MCF 10A (cell line): ENCODE data around the gene RIN3. TPM values are rescaled to one million over a fixed set of nuclear protein-coding genes. Genes with fewer than 3 reads are reported as not detected.

ENCODE experiments used
- BruUV-seq: library from RNA; stranded (reverse); fragments of 400-500 nt; replicated peaks from 2 replicates; lab custom pipeline; 2021; lab: Mats Ljungman, UMichigan
- CTCF ChIA-PET: fragments of 300-600 bp; sonication (Branson Sonifier 250); formaldehyde crosslinking; extraction: SDS; loops from one replicate; lab custom pipeline; 2021; ENCODE audit warnings: antibody characterized with exemption, inconsistent platforms; lab: Yijun Ruan, JAX
- POLR2A ChIA-PET: fragments of 300-600, 350-650 bp; sonication (Branson Sonifier 250); formaldehyde crosslinking; extraction: SDS; loops from one replicate; lab custom pipeline; 2020; ENCODE audit warnings: antibody characterized with exemption, inconsistent platforms; lab: Yijun Ruan, JAX
- DNase-seq: peaks from one replicate; pipeline ENCODE4 v3.0.0-alpha.2; 2018; ENCODE audit not compliant: unreplicated experiment
- H3K27ac Mint-ChIP-seq: one replicate; pipeline ENCODE4 v1.8.0; 2022; ENCODE audit warnings: mild to moderate bottlenecking, low read depth, mixed read lengths; ENCODE audit not compliant: unreplicated experiment
- H3K27me3 Mint-ChIP-seq: one replicate; pipeline ENCODE4 v1.8.0; 2022; ENCODE audit warnings: mixed read lengths; ENCODE audit not compliant: insufficient read depth, unreplicated experiment
- H3K36me3 Mint-ChIP-seq: one replicate; pipeline ENCODE4 v1.8.0; 2022; ENCODE audit warnings: mild to moderate bottlenecking, moderate library complexity, mixed read lengths; ENCODE audit not compliant: insufficient read depth, unreplicated experiment
- H3K4me1 Mint-ChIP-seq: one replicate; pipeline ENCODE4 v1.8.0; 2022; ENCODE audit warnings: mixed read lengths; ENCODE audit not compliant: insufficient read depth, unreplicated experiment
- H3K4me3 Mint-ChIP-seq: one replicate; pipeline ENCODE4 v1.8.0; 2022; ENCODE audit warnings: mild to moderate bottlenecking, moderate library complexity, mixed read lengths; ENCODE audit not compliant: unreplicated experiment
- H3K9me3 Mint-ChIP-seq: one replicate; pipeline ENCODE4 v1.8.0; 2022; ENCODE audit warnings: mixed read lengths; ENCODE audit not compliant: unreplicated experiment
- intact Hi-C: fragments of 100-400 bp; cut with micrococcal nuclease; formaldehyde crosslinking; loops from 2 replicates; pipeline ENCODE4 v1.14.1; 2022
- total RNA-seq: library from RNA; stranded (reverse); gene quantifications from 2 replicates; pipeline ENCODE4 v1.2.3, GENCODE V29; 2022
- TF ChIP-seq, protein P1 (sequence below): fragments of 200-600 bp; IDR thresholded peaks from one replicate; pipeline ENCODE4 v1.8.0; 2022; ENCODE audit warnings: antibody characterized with exemption, mild to moderate bottlenecking; ENCODE audit not compliant: unreplicated experiment

RIN3 gene
- total RNA-seq, 1 experiment from 2014 or later = 14.2 TPM

DNA sequence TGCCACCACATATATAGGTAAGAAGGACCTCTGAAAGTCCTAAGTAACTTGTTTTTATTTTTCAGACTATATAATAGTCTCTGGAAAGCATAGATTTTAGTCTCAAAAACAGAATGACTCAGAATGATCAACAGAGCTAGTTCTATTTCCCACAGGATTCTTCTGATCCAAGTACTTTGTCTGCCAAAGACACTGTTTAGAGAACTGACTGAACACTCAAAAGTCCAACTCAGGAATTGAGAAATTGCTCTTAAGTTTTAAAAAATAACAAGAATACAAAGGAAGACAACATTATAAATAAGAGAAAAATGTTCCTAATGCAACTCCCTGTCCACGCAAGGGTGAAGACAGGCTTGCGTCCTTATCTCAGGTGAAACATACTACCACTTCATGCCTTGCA, 205.8 kb downstream of the RIN3 start:
- no peaks in the 10 kb centered on the region for H3K36me3 Mint-ChIP-seq
- ChIA-PET CTCF (no interaction called here), POLR2A (no interaction called here)
- H3K27ac Mint-ChIP-seq = no peak overlapping the region
- no peak overlapping the region for H3K4me3 Mint-ChIP-seq
- no peak for DNase-seq
- intact Hi-C loops = no loop called here
- no TSS peak for BruUV-seq
- no peaks in the 10 kb centered on the region for H3K4me1 Mint-ChIP-seq
- no peaks in the 10 kb centered on the region for H3K9me3 Mint-ChIP-seq
- no peaks in the 10 kb centered on the region for H3K27me3 Mint-ChIP-seq
- TF ChIP-seq, protein P1, sequence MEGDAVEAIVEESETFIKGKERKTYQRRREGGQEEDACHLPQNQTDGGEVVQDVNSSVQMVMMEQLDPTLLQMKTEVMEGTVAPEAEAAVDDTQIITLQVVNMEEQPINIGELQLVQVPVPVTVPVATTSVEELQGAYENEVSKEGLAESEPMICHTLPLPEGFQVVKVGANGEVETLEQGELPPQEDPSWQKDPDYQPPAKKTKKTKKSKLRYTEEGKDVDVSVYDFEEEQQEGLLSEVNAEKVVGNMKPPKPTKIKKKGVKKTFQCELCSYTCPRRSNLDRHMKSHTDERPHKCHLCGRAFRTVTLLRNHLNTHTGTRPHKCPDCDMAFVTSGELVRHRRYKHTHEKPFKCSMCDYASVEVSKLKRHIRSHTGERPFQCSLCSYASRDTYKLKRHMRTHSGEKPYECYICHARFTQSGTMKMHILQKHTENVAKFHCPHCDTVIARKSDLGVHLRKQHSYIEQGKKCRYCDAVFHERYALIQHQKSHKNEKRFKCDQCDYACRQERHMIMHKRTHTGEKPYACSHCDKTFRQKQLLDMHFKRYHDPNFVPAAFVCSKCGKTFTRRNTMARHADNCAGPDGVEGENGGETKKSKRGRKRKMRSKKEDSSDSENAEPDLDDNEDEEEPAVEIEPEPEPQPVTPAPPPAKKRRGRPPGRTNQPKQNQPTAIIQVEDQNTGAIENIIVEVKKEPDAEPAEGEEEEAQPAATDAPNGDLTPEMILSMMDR = no peak

DNA sequence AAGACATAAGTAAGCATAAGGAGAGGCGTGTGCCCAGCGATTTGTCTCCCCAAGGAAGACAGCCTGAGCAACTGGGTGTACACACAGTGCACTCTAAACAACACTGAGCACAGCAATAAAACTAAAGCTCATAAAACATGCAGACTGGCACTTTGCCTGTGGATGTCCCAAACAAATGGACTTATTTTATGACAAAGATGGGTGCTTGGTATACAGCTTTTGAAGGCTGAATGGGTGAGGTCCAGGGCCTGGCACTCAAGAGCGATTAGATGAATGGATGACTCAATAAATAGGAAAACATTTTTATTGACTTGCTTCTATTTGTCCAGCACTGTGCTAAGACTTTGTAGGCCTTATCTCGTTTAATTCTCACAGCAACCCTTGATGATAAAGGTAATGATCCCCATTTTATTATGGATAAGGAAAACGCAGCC, 206.3 kb downstream of the RIN3 start:
- ChIA-PET CTCF (no interaction called here), POLR2A (no interaction called here)
- no peak for DNase-seq
- Mint-ChIP-seq H3K36me3 (no peaks in the 10 kb centered on the region), H3K4me3 (no peak overlapping the region), H3K27me3 (no peaks in the 10 kb centered on the region), H3K4me1 (no peaks in the 10 kb centered on the region), H3K9me3 (no peaks in the 10 kb centered on the region), H3K27ac (no peak overlapping the region)
- no TSS peak for BruUV-seq
- TF ChIP-seq, protein P1 = no peak
- intact Hi-C loops = no loop called here

DNA sequence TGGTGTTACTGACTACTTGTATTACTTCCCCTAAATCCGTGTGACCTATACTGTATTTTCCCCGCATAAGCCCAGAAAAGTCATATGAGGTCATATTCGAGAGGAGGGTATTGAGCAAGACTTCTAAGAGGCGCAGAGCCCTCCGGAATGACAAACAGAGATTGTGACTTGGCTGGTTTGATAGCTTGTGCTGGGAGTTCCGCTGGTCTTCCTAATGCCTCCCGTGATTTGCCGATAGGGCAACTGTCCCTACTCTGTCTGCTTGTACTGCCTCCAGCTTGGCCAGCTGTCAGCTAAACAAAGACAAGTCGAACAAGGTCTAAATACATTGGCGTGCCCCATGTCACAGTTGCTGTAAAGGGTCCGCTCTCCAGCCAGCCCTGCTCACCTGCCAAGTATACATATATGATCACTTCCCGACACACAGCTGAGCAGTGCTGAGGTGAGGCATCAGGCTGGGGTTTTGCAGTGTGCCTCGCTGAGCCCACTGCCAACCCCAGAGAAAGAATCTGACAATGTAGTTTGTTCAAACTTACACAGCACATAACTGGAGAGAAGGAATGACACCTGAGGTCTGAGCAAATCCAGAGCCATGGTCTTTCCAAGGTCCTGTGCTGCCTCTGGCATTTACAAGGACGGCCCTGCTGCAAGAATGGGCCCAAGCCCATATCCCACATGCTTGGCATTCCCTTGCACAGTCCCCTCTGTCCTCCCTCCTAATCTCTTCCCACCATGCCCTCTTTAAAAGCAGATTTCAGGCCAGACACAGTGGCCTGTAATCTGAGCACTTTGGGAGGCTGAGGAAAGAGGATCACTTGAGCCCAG, 211.1 kb downstream of the RIN3 start:
- BruUV-seq = no TSS peak
- intact Hi-C loops = no loop called here
- Mint-ChIP-seq H3K36me3 (no peaks in the 10 kb centered on the region), H3K27ac (no peak overlapping the region), H3K27me3 (no peaks in the 10 kb centered on the region), H3K4me1 (peaks cover 21% of the 10 kb centered on the region), H3K9me3 (no peaks in the 10 kb centered on the region), H3K4me3 (no peak overlapping the region)
- TF ChIP-seq, protein P1 = no peak
- DNase-seq = no peak
- POLR2A ChIA-PET = interaction anchor here (0.6 to 2.2 kb wide), 4 partner anchors 24 to 1145 kb away, joined by 3 to 12 read pairs (median 3); partner anchors contain the start of gene LGMN
- CTCF ChIA-PET = interaction anchor here (1.3 to 2.2 kb wide), 3 partner anchors 10 to 38 kb away, joined by 4 to 10 read pairs (median 6); no protein-coding TSS in a partner anchor

DNA sequence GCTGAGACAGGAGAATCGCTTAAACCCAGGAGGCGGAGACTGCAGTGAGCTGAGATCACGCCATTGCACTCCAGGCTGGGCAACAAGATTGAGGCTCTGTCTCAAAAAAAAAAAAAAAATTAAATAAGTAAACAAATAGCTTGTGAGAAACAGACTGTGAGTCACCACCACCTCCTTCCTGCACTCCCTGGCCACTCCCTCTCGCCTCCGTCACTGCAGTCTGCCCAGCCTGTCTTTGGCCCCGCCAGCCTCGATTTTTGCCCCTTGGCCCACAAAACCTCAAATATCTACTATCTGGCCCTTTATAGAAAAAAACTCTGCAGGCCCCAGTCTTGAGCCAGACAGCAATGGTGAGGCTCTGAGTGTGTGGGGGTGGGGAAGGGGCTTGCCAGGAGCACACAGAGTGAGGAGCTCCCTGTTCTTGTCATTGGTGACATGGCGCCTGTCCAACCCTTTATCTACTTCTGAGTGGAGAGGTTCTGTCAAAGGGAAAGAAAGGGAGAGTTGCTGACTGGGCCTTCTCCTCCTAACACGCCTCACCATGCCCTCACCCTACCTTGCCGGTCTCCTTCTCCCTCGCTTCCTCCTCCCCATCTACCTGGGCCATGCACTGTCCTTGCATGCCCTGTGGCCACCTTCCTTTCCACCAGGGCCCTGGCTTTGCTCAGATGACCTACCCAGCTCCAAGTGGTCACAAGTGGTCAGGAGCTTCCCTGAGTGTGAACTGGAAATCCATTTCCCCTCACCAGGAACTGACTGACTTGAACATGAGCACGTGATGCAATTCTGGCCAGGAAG, 212.8 kb downstream of the RIN3 start:
- TF ChIP-seq, protein P1 = no peak
- Mint-ChIP-seq H3K9me3 (no peaks in the 10 kb centered on the region), H3K27me3 (no peaks in the 10 kb centered on the region), H3K27ac (peak overlapping the region; percentile 68), H3K4me1 (peaks cover 26% of the 10 kb centered on the region), H3K36me3 (no peaks in the 10 kb centered on the region), H3K4me3 (peak overlapping the region; percentile 40)
- ChIA-PET POLR2A (interaction anchor here (0.6 to 2.2 kb wide), 9 partner anchors 21 to 1696 kb away, joined by 3 to 12 read pairs (median 3); partner anchors contain the start of genes CPSF2, GOLGA5, LGMN and NDUFB1), CTCF (interaction anchor here (0.6 to 2.2 kb wide), 11 partner anchors 11 to 589 kb away, joined by 3 to 10 read pairs (median 4); partner anchors contain the start of gene LGMN)
- DNase-seq = peak; percentile 89
- intact Hi-C loops = no loop called here
- BruUV-seq = no TSS peak
